Stimulated activated CD8-positive, alpha-beta memory T cell treated with anti-CD3 and anti-CD28 coated beads, Interleukin-15, amount 100 ng/mL, for 4 hours (primary cell): ENCODE measurements around the gene C19orf38.
"Not testable (repeated sequence)": the region's sequence is repeated elsewhere in the genome, so short reads cannot be mapped to it uniquely, and the experiment has no call there.

Source experiments
- DNase-seq, 2 donors: peaks; one replicate each; pipeline ENCODE4 v3.0.0-alpha.2; 2020; ENCODE audit warnings: low read depth in 2 of 2

C19orf38 gene

DNA sequence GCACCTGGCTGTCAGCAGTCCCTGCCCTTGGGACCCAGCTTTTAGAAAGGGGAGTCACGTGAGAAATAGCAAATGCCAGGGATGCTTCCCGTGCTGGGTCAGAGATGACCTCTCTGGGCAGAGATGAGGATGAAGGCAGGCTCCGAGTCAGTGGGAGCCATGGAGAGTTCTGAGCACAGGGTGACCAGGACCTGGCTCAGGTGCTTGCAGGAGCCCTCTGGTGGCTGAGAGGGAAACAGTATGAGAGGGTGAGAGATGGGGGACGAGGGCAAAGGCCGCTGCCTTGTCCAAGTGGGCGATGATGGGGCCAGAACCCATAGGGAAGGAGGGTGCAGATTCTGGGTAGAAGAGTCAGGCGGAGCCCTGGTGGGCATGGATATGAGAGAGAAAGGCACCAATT lies 28.0 kb upstream of the C19orf38 start:
- DNase-seq, result no peak

GRCh38 chr19:10823690-10824089 lies 24.5 kb upstream of the C19orf38 start:
- DNase-seq, result no peak

GRCh38 chr19:10826231-10826630 lies 22.0 kb upstream of the C19orf38 start:
- no peak for DNase-seq

- no peak for DNase-seq
These were observed 21.4 kb upstream of the C19orf38 start for GRCh38 chr19:10826846-10827245.

- no peak for DNase-seq
These were observed 19.0 kb upstream of the C19orf38 start for GRCh38 chr19:10828981-10829821.

GRCh38 chr19:10829967-10830366 lies 18.2 kb upstream of the C19orf38 start:
- DNase-seq, result no peak

DNA sequence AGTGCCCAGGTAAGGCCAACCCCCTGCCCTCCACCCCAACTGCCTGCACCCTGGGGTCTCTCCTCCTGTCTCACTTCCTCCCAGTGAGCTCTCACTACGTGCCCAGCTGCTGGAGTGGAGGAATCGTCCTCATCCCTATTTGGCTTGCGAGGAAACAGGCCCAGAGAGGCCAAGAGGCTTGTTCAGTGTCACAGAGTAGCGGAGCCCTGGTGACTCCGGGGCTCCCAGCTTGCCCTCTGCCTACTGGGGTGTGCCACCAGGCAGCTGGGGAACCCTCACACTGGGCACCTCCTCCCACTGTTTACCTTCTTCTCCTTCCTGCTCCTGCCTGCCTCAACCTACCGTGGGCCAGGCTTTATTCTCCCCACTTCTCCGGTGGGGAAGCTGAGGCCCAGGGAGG lies 17.8 kb upstream of the C19orf38 start:
- DNase-seq, result no peak

DNA sequence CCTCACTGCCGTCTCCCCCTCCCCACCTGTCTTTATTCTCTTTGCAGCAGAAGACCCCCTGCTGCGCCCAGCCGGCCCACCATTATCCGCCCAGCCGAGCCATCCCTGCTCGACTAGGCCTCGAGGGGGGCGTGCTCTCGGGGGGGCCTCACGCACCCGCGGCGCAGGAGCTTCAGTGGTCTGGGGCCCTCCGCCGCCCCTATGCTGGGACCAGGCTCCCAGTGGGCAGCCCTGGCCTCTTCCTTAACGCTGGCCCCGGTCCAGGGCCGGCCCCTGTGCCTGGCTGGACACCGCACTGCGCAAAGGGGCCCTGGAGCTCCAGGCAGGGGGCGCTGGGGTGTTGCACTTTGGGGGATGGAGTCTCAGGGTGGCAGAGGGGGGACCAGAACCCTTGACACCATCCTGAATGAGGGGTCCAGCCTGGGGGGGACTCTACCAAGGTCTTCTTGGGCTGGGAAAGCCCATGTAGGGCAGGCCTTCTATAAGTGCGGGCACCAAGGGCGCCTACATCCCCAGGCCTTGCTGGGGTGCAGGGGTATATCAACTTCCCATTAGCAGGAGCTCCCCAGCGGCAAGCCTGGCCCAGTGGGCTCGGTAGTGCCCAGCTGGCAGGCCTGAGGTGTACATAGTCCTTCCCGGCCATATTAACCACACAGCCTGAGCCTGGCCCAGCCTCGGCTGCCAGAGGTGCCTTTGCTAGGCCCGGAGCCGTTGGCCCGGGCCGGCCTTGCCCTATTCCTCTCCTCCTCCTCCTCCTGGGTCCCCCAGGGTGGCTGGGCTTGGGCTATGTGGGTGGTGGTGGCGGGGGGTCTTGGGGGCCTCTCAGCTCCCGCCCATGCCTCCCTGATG lies 17.1 kb upstream of the C19orf38 start:
- DNase-seq, result no peak

DNA sequence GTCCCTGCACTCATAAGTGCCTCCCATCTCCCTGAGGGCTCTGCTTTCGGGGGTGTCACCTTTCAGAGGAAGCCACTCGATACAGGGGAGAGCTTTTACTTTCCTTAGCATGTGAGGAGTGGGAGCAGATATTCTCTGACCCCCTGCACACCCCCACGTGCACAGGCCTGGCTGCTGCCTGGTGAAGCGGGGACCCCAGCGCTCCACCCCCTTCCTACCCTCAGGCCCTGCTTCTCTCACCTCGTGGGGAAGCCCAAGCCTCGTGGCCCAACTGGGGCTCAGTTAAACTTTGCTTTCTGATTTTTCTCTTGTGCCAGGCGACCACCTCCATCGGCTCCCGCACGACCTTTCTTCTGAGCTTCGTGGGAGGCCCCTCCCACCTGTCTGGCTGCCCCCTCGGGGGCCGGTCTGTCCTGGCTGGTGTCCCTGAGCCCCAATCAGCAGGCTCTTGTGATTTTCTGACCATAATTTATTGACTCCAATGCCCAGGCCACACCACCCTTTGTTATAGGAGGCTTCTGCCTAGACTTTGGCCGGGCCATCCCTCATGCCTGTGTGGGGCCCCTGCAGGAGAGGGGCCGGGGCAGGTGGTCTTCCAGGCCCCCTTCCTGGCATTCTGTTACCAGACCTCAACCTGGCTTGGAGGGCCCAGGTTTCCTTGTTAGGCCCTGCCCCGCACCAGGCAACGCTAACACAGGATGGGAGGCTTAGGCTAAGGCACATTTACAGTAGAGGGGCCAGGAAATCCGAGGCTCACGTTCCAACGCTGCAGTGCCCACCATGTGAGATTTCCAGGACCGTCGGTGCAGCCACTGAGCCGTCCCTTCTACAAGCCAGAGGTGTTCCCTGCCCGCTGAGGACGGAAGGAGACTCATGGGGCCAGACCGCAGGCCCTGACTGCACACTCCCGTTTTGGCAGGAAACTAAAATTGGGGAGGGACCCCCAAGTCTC lies 16.0 kb upstream of the C19orf38 start:
- DNase-seq, result no peak

- no peak for DNase-seq
These were observed 15.3 kb upstream of the C19orf38 start for GRCh38 chr19:10832939-10833296.

- DNase-seq, result no peak
These were observed 13.0 kb upstream of the C19orf38 start for GRCh38 chr19:10835089-10835753.

DNA sequence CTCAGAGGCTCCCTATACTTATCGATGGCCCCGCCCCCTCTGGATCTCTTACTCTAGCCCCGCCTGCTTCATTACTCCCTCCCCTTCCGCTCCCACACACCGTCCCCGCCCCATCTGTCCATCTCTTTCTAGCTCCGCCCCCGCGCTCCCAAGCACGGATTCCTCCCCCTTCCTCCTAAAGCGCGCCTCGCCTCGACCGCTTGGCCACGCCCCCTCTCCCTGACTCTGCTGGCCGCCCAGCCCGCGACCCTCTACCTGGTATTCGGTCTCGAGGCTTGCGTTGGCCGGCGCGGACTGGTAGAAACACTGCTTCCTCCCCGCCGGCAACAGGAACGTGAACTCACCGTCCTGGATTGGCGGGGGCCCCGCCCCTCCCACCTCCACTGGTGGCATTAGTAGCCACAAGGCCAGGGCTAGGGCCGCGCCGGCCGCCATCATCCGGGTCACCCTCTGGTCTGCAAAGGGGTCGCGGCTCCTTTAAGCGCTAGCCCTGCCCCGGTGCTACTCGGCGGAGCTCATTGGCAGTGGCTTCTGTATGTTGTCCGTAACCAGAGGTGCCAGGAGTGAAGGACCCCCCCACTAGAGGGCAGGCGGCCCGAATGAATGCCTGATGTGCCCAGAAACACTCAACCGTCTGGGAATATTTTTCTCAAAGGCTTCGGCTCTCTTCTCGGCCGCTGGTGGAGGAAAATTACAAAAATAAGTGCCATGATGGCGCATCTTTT lies 12.3 kb upstream of the C19orf38 start, which contains the start of gene TMED1:
Gene TMED1 (minus strand): TSS at position 459 of the 725 bp plus-strand sequence. CDS start 21 bp downstream, at position 438.
- peak; percentile 81 to 91 for DNase-seq

GRCh38 chr19:10836479-10837330 lies 11.5 kb upstream of the C19orf38 start:
- peak; percentile 63 to 72 for DNase-seq

DNA sequence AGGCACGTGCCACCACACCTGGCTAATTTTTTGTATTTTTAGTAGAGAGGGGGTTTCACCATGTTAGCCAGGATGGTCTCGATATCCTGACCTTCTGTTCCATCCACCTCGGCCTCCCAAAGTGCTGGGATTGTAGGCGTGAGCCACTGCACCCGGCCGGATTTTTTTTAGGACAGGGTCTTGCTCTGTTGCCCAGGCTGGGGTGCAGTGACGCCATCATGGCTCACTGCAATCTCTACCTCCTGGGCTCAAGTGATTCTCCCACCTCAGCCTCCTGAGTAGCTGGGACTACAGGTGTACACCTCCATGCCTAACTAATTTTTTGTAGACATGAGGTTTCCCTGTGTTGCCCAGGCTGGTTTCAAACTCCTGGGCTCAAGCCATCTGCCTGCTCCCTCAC lies 10.6 kb upstream of the C19orf38 start:
- DNase-seq, result not testable (repeated sequence)

DNA sequence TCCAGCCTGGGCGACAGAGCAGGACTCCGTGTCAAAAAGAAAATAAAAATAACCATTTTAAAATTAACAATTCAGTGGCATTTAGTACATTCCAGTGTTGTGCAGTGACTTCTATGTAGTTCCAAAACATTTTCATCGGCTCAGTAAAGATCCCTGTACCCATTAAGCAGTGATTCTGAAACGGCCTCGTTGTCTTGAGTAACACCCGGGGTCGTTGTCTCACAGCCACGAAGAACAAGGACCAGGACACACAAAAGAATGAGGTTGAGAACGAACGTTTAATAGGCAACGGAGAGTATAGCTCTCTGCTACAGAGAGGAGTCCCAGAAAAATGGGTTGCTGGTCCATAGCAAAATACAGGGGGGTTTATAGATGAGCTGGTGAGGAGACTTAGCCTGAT lies 9.8 kb upstream of the C19orf38 start:
- DNase-seq, result no peak

DNA sequence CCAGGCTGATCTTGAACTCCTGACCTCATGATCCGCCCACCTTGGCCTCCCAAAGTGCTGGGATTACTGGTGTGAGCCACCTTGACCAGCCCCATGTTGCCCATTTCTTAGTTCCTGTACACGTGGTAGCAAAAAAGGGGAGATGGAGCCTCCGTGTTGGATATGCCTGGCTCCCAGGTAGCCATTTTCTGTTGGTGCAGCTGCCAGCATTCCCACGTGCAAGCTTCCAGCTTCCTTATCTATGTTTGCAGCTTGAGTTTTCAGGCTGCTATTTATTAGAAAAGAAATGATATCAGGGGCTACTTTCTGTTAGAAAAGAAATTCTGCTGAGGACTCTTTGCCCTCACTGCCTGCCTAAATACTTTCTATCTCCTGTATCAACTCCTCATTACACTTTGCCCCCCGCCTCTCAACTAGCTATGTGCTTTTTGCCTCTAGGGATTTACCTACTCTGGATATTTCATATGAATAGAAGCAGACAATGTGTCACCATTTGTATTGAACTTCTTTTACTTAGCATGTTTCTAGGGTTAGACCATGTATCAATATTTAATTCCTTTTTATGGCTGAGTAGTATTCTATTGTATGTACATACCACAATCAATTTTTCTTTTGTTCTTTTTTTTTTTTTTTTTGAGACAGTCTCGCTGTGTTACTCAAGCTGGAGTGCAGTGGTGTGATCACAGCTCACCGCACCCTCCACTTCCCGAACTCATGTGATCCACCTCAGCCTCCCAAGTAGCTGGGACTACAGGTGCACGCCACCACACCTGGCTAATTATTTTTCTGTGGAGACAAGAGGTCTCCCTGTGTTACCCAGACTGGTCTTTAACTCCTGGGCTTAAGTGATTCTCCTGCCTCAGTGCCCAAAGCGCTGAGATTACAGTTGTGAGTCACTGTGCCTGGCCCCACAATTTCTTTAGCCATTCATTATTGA lies 8.8 kb upstream of the C19orf38 start:
- no peak for DNase-seq

- DNase-seq, result no peak
These were observed 5.4 kb upstream of the C19orf38 start for GRCh38 chr19:10842788-10843187.

GRCh38 chr19:10846500-10847202 lies 1.6 kb upstream of the C19orf38 start:
- DNase-seq, result no peak
